WI38 (cell line): ENCODE results near the gene GZMM.
"Not testable (repeated sequence)": the region's sequence is repeated elsewhere in the genome, so short reads cannot be mapped to it uniquely, and the experiment has no call there.

Source experiments
- H3K4me3 ChIP-seq: 2 replicates; pipeline ENCODE4 v1.5.1; 2011; ENCODE audit warnings: low read depth, mild to moderate bottlenecking, control low read depth, low read length
- CTCF ChIP-seq: IDR thresholded peaks from 2 replicates; pipeline ENCODE4 v1.5.1; 2012; ENCODE audit warnings: low read depth, mild to moderate bottlenecking, control low read depth, low read length

The GZMM gene

GRCh38 chr19:584240-585001 is 40.6 kb downstream of the GZMM start:
- peak; percentile 97 for TF ChIP-seq CTCF
- no peak overlapping the region for H3K4me3 ChIP-seq

- not testable (repeated sequence) for H3K4me3 ChIP-seq
These were observed 41.3 kb downstream of the GZMM start for GRCh38 chr19:585146-585545.

- no peak for TF ChIP-seq CTCF
- H3K4me3 ChIP-seq, result no peak overlapping the region
These were observed 41.8 kb downstream of the GZMM start for GRCh38 chr19:585551-586110.

GRCh38 chr19:588093-588740 is 44.4 kb downstream of the GZMM start:
- peak; percentile 59 for TF ChIP-seq CTCF
- no peak overlapping the region for H3K4me3 ChIP-seq

- TF ChIP-seq CTCF, result no peak
These were observed 45.2 kb downstream of the GZMM start for GRCh38 chr19:588741-589692.

GRCh38 chr19:589693-590395 is 46.0 kb downstream of the GZMM start, which contains the start of gene HCN2:
Gene HCN2 (plus strand): TSS chr19:589881. CDS start chr19:589946, 65 bp downstream.
- no peak for TF ChIP-seq CTCF
- H3K4me3 ChIP-seq, result peak within 1 kb of the TSS; percentile 27; the same call in 1 of the 2 replicates

More at GRCh38 chr19:588741-589692, 45.2 kb downstream of the GZMM start:
- no peak overlapping the region for H3K4me3 ChIP-seq

- H3K4me3 ChIP-seq, result peak overlapping the region; percentile 27; the same call in 1 of the 2 replicates
- no peak for TF ChIP-seq CTCF
These were observed 46.5 kb downstream of the GZMM start for GRCh38 chr19:590396-590745.
